ENCODE measurements around the gene USP11. TPM values are rescaled to one million over a fixed set of nuclear protein-coding genes. Genes with fewer than 3 reads are reported as not detected.

USP11 gene
- total RNA-seq (2012; rRNA removed) (50.5 and 59.7 TPM in 2 replicates), polyA plus RNA-seq (2012; rRNA removed) (33.0 and 33.5 TPM in 2 replicates), Bru-seq, nascent RNA (percentile 76 among the genes with signal in this experiment), BruChase-seq, experiment 1, labeled RNA remaining after a 6-hour chase (percentile 84 among the genes with signal in this experiment), BruChase-seq, experiment 2, labeled RNA remaining after a 2-hour chase (percentile 73 among the genes with signal in this experiment)
- polyA plus RNA-seq (2012; cell fraction: cytosol; rRNA removed), result 18.8 and 25.3 TPM in 2 replicates
- polyA plus RNA-seq (2012; cell fraction: nucleus; rRNA removed; ENCODE audit: low replicate concordance), result 110 and 113 TPM in 2 replicates
- long read RNA-seq, transcript USP11-204 (21 exons, 3,515 nt), result major isoform, 52 of 98 reads
- long read RNA-seq, partial matches to known transcripts, result 33 of 98 reads
- long read RNA-seq, other reads (novel, unspliced or antisense), result 13 of 98 reads

- Histone ChIP-seq H3K4me2 (ENCODE audit: low read depth, low read length) (peak within 1 kb of the TSS; percentile 96), H3K56ac (ENCODE audit: extremely low read depth, insufficient read depth, low read length) (peak within 1 kb of the TSS; percentile 78), H4K91ac (ENCODE audit: insufficient read depth, low read depth, low read length) (peak within 1 kb of the TSS; percentile 75), H3K18ac (ENCODE audit: low read depth, low read length) (peak within 1 kb of the TSS; percentile 73), H2BK120ac (ENCODE audit: low read depth, low read length) (peak within 1 kb of the TSS; percentile 42; the same call in 1 of the 2 replicates), H3K4ac (ENCODE audit: low read depth, low read length) (peak within 1 kb of the TSS; percentile 81), H4K8ac (ENCODE audit: low read depth in 2 of 2, low read length in 2 of 2) (peak within 1 kb of the TSS; percentile 95 to 100), H2AFZ (replicated peaks; ENCODE audit: low read length, poor library complexity) (peak within 1 kb of the TSS; percentile 85), H2BK5ac (ENCODE audit: low read depth, low read length, poor library complexity, severe bottlenecking) (peak within 1 kb of the TSS; percentile 87), H2BK20ac (ENCODE audit: low read depth, low read length) (no peak within 1 kb of the TSS), H4K20me1 (ENCODE audit: insufficient read depth, low read length) (peaks cover 16% of the 10 kb centered on the region; the same call in 1 of the 2 replicates), H2BK15ac (ENCODE audit: low read depth, low read length) (no peak within 1 kb of the TSS; the same call in 2 of the 3 replicates), H3K9me1 (ENCODE audit: insufficient read depth, low read length) (0 out of 2 replicates have a peak, but pooled peaks cover 5% of the 10 kb centered on the region), H3K27ac (ENCODE audit: insufficient read depth, low read length) (peak within 1 kb of the TSS; percentile 92), H2AK9ac (replicated peaks; ENCODE audit: low read depth, low read length, poor library complexity) (peak within 1 kb of the TSS; percentile 83), H3K4me1 (ENCODE audit: control insufficient read depth, insufficient read depth, low read length) (0 out of 2 replicates have a peak, but pooled peaks cover 1% of the 10 kb centered on the region), H3K9ac (ENCODE audit: low read depth, low read length) (peak within 1 kb of the TSS; percentile 92), H3K27me3 (ENCODE audit: control insufficient read depth, insufficient read depth, low read length) (peaks cover 9% of the 10 kb centered on the region), H3K9me3 (ENCODE audit: control insufficient read depth, insufficient read depth, low read length) (no peaks in the 10 kb centered on the region), H3K23ac (ENCODE audit: low read depth, low read length) (peak within 1 kb of the TSS; percentile 84), H3K79me1 (ENCODE audit: low read depth in 1 of 2, low read length in 2 of 2) (peaks cover 8 to 18% of the 10 kb centered on the region in 2 experiments), H3K14ac (replicated peaks; ENCODE audit: low read depth, low read length) (peak within 1 kb of the TSS; percentile 87), H3K36me3 (ENCODE audit: control insufficient read depth, insufficient read depth, low read length) (peaks cover 9% of the 10 kb centered on the region), H2AK5ac (ENCODE audit: low read depth, low read length) (peak within 1 kb of the TSS; percentile 76), H4K5ac (ENCODE audit: low read depth, low read length) (peak within 1 kb of the TSS; percentile 97), H3K4me3 (ENCODE audit: insufficient read depth, low read depth, low read length) (peak within 1 kb of the TSS; percentile 83)
- in situ Hi-C loops (cut with MboI; ENCODE audit: low sequenced_read_pairs) (no loop called here), intact Hi-C loops (cut with micrococcal nuclease) (loop anchor here (1.0 to 5.0 kb wide), 2 partner anchors 79 to 149 kb away; no protein-coding TSS in a partner anchor), dilution Hi-C loops (cut with HindIII; ENCODE audit: low sequenced_read_pairs, unreplicated experiment) (no loop called here)
- ChIA-PET CTCF (interaction anchor here (0.6 to 1.5 kb wide), 2 partner anchors 80 to 109 kb away, joined by 3 to 4 read pairs; no protein-coding TSS in a partner anchor), POLR2A (ENCODE audit: unreplicated experiment) (interaction anchor here (1.1 kb wide), 1 partner anchor 15 kb away, joined by 4 read pairs; no protein-coding TSS in a partner anchor)
- WGBS, 2 experiments (ENCODE audit: extremely low coverage in 2 of 2, insufficient read length in 1 of 2), result 30% methylated on average over 35 of the region's 46 CpGs; no CpG with 5 or more reads in 1 of the 2 experiments
- no TSS peak for BruUV-seq (replicated peaks)
- ATAC-seq (ENCODE audit: low read depth), result peak; percentile 16
- TF ChIP-seq POLR2A (IDR thresholded peaks at IDR 0.05; ENCODE audit: low read depth, low read length) (peak; percentile 93), CTCF (conservative IDR thresholded peaks at IDR 0.05; ENCODE audit: low read depth, low read length) (no peak), MAZ (IDR thresholded peaks at IDR 0.05; ENCODE audit: borderline replicate concordance, low read depth, low read length) (no peak)
- peak; percentile 51 for DNase-seq
Observed at GRCh38 chrX:47232803-47233332, at the start of gene USP11. TSS of gene USP11 (plus strand) at chrX:47233009. CDS start at chrX:47233044, 35 bp downstream.

All from IMR-90 (cell line).